VCaP (cell line): ENCODE measurements around the gene B4GALT1.

Experiments used
- H3K27ac ChIP-seq: fragments of 450-650 bp; 2 replicates; pipeline ENCODE4 v1.5.1; 2017
- CTCF ChIP-seq: fragments of 450-650 bp; conservative IDR thresholded peaks from 2 replicates; pipeline ENCODE4 v1.5.1; 2017; ENCODE audit warnings: mild to moderate bottlenecking, moderate library complexity

The B4GALT1 gene

GRCh38 chr9:33140401-33141360, 26.5 kb downstream of the B4GALT1 start:
- TF ChIP-seq CTCF = no peak
- H3K27ac ChIP-seq = peak overlapping the region; percentile 34

- H3K27ac ChIP-seq = peak overlapping the region; percentile 34
- no peak for TF ChIP-seq CTCF
These were observed 27.5 kb downstream of the B4GALT1 start for GRCh38 chr9:33139421-33140228.

GRCh38 chr9:33138768-33139167, 28.4 kb downstream of the B4GALT1 start:
- no peak overlapping the region for H3K27ac ChIP-seq
- no peak for TF ChIP-seq CTCF

GRCh38 chr9:33137781-33138264, 29.3 kb downstream of the B4GALT1 start:
- TF ChIP-seq CTCF = no peak
- no peak overlapping the region for H3K27ac ChIP-seq

GRCh38 chr9:33136721-33137670, 30.1 kb downstream of the B4GALT1 start:
- no peak for TF ChIP-seq CTCF
- no peak overlapping the region for H3K27ac ChIP-seq

- TF ChIP-seq CTCF = no peak
- no peak overlapping the region for H3K27ac ChIP-seq
These were observed 31.6 kb downstream of the B4GALT1 start for GRCh38 chr9:33135470-33135958.
